GM23248 (cell line): ENCODE results near the gene RAP2C.

Experiments
- EZH2 ChIP-seq: fragments of 200-600 bp; sonication (generic); IDR thresholded peaks from 2 replicates; pipeline ENCODE4 v1.6.1; 2018; ENCODE audit warnings: antibody characterized with exemption, mild to moderate bottlenecking; ENCODE audit not compliant: insufficient read depth, poor library complexity, severe bottlenecking
- EZH2phosphoT487 ChIP-seq: fragments of 200-600 bp; sonication (generic); IDR thresholded peaks from 2 replicates; pipeline ENCODE4 v1.6.1; 2018; ENCODE audit warnings: antibody characterized with exemption, moderate library complexity, mild to moderate bottlenecking, low read depth; ENCODE audit not compliant: insufficient read depth

GRCh38 chrX:132217203-132218073 is 1.8 kb downstream of the RAP2C start:
- no peak for TF ChIP-seq EZH2
- no peak for TF ChIP-seq EZH2phosphoT487
